H1 (cell line): ENCODE data around the gene CCDC106. TPM values are rescaled to one million over a fixed set of nuclear protein-coding genes. Genes with fewer than 3 reads are reported as not detected.

Source experiments
- ASH2L ChIP-seq: fragments of 200-600, 300-600 bp; sonication (generic); IDR thresholded peaks from one replicate; pipeline ENCODE4 v1.7.1; 2017; ENCODE audit warnings: low read length
- CHD1 ChIP-seq: IDR thresholded peaks from 2 replicates; pipeline ENCODE4 v1.6.1; 2012; ENCODE audit warnings: low read depth, low read length, improper control_type of control experiment
- CHD2 ChIP-seq: IDR thresholded peaks from 2 replicates; pipeline ENCODE4 v1.6.1; 2012; ENCODE audit warnings: low read length, improper control_type of control experiment
- CREB1 ChIP-seq: IDR thresholded peaks from 2 replicates; pipeline ENCODE4 v1.6.1; 2012; ENCODE audit warnings: inconsistent platforms
- CTBP2 ChIP-seq: IDR thresholded peaks from 2 replicates; pipeline ENCODE4 v1.7.0; 2011; ENCODE audit warnings: borderline replicate concordance, mild to moderate bottlenecking, moderate library complexity, mixed read lengths, low read length; ENCODE audit not compliant: insufficient read depth, insufficient read length
- EP300 ChIP-seq, 2 experiments: IDR thresholded peaks; 1 replicate in 1 of 2; 2 replicates in 1 of 2; pipeline ENCODE4 v1.6.1; 2011 to 2012; ENCODE audit warnings: low read depth in 2 of 2, low read length in 2 of 2, mild to moderate bottlenecking in 2 of 2, borderline replicate concordance in 1 of 2, inconsistent platforms in 1 of 2, moderate library complexity in 1 of 2
- JUND ChIP-seq: IDR thresholded peaks from 2 replicates; pipeline ENCODE4 v1.6.1; 2011; ENCODE audit warnings: mild to moderate bottlenecking, improper control_type of control experiment, low read length
- MAFK ChIP-seq: IDR thresholded peaks from 2 replicates; pipeline ENCODE4 v1.6.1; 2012; ENCODE audit warnings: low read depth, mild to moderate bottlenecking, improper control_type of control experiment, low read length
- MAX ChIP-seq: IDR thresholded peaks from 2 replicates; pipeline ENCODE4 v1.6.1; 2012; ENCODE audit warnings: inconsistent platforms
- POU5F1 ChIP-seq: IDR thresholded peaks from 2 replicates; pipeline ENCODE4 v1.6.1; 2011; ENCODE audit warnings: low read depth, mild to moderate bottlenecking, low read length, moderate library complexity
- RAD21 ChIP-seq, 2 experiments: IDR thresholded peaks in 1 of 2; conservative IDR thresholded peaks in 1 of 2; 2 replicates each; pipeline ENCODE4 v1.6.1; 2011; ENCODE audit warnings: low read depth in 2 of 2, low read length in 2 of 2, improper control_type of control experiment in 1 of 2, inconsistent platforms in 1 of 2, mild to moderate bottlenecking in 1 of 2, moderate library complexity in 1 of 2
- RFX5 ChIP-seq: IDR thresholded peaks from 2 replicates; pipeline ENCODE4 v1.6.1; 2011; ENCODE audit warnings: low read depth, low read length, improper control_type of control experiment, borderline replicate concordance
- SIN3A ChIP-seq, 2 experiments: IDR thresholded peaks in 1 of 2; conservative IDR thresholded peaks in 1 of 2; 2 replicates each; pipeline ENCODE4 v1.6.1; 2011 to 2012; ENCODE audit warnings: low read length in 2 of 2, improper control_type of control experiment in 1 of 2, low read depth in 1 of 2, mild to moderate bottlenecking in 1 of 2
- SIRT6 ChIP-seq: IDR thresholded peaks from one replicate; pipeline ENCODE4 v1.7.1; 2012; ENCODE audit warnings: low read length, inconsistent platforms
- TAF1 ChIP-seq: IDR thresholded peaks from 2 replicates; pipeline ENCODE4 v1.6.1; 2011; ENCODE audit warnings: mild to moderate bottlenecking, low read depth, low read length
- polyA plus RNA-seq, 7 experiments: library from polyadenylated mRNA; depleted of rRNA in 3 of 7; stranded (reverse) in 5 of 7; unstranded in 2 of 7; fragments of >200 nt in 5 of 7; fragments of 200-250 nt in 2 of 7; gene quantifications; 1 replicate in 5 of 7; 2 replicates in 1 of 7; 4 replicates in 1 of 7; pipeline versions ENCODE4 v1.2.1 to v1.2.3, GENCODE V29; 2011 to 2013; ENCODE audit warnings: missing spikeins in 2 of 7, mixed read lengths in 2 of 7
- total RNA-seq: library from RNA; stranded (reverse); fragmentation: NEBNext Ultra II Directional; extraction: Animal tissue kit (Norgen Biotek cat#: 25700); gene quantifications from 2 replicates; pipeline ENCODE4 v1.2.1, GENCODE V29; 2021
- TF ChIP-seq, protein P1 (sequence below): IDR thresholded peaks from 2 replicates; pipeline ENCODE4 v1.6.1; 2011; ENCODE audit warnings: low read length, improper control_type of control experiment

Gene CCDC106
- total and polyA plus RNA-seq, 2 of the 8 experiments (the other 6 are each of a cell fraction or from before 2014, with no cell fraction given), result 12.0 to 20.1 TPM

DNA sequence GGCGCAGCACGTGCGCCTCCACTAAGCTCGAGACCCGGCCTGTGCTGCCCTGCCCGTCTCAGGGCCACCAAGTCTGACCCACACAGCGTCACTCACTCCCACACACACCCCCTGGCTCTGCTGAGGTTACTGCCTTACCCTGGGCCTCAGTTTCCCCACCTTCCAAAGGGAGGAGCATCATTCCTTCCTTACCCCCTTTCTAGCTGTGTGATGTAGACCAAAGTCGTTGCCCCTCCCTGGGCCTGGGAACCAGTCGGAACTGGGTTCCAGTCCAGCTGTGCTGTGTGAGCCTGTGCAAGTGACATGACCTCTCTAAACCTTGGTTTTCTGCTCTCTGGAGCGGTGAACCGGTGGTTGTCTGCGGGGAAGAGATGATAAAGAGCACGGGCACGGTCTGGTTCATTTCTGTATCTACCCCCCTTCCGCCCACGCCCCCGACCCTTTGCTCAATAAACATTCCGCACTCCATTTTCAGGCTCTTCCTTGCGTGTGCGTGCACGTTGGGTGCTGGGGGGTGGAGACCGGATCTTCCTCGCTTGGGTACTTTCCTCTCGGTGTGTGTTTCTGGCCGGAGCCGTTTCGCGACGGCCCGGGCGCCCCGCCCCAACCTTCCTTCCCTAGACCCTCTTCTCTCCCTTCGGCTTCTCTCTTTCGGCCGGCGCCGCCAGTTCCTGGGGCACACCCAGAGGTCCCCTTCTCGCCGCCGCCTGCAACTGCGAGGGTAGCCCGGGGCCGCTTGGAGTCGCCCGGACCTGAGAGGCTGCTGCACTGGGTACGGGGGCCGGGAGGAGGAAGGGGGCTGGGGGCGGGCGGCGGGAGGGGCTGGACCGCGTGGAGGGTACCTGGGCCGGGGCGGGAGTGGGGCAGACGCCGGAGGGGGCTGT lies 4.8 kb upstream of the CCDC106 start, which contains the start of gene ZNF581 (continued):
- TF ChIP-seq TAF1, result peak; percentile 81
- TF ChIP-seq MAX, result peak; percentile 49; the same call in 1 of the 2 replicates
- TF ChIP-seq SIN3A (conservative IDR thresholded peaks at IDR 0.05 in 1 of 2, IDR thresholded peaks at IDR 0.05 in 1 of 2; ENCODE audit: low read depth in 1 of 2, low read length in 2 of 2), result peak; percentile 93 to 97; a peak in 3 of 4 replicates
- TF ChIP-seq POU5F1, result no peak
- no peak for TF ChIP-seq MAFK
- TF ChIP-seq, protein P1, sequence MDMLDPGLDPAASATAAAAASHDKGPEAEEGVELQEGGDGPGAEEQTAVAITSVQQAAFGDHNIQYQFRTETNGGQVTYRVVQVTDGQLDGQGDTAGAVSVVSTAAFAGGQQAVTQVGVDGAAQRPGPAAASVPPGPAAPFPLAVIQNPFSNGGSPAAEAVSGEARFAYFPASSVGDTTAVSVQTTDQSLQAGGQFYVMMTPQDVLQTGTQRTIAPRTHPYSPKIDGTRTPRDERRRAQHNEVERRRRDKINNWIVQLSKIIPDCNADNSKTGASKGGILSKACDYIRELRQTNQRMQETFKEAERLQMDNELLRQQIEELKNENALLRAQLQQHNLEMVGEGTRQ, result no peak
- peak in 1 of 2 experiments; percentile 56; a peak in 1 of 3 replicates for TF ChIP-seq EP300 (IDR thresholded peaks at IDR 0.05; ENCODE audit: borderline replicate concordance in 1 of 2, low read depth in 2 of 2, low read length in 2 of 2)
- peak; percentile 56 for TF ChIP-seq ASH2L
- TF ChIP-seq CHD1, result no peak
- no peak for TF ChIP-seq RAD21 (IDR thresholded peaks at IDR 0.05 in 1 of 2, conservative IDR thresholded peaks at IDR 0.05 in 1 of 2; ENCODE audit: low read depth in 2 of 2, low read length in 2 of 2)
- peak; percentile 53 for TF ChIP-seq CREB1
- TF ChIP-seq CTBP2, result no peak
- no peak for TF ChIP-seq SIRT6
- TF ChIP-seq RFX5, result no peak
- TF ChIP-seq CHD2, result no peak
- no peak for TF ChIP-seq JUND
